Gastrocnemius medialis (tissue), 4 donors: ENCODE data around the gene PRKG1.

Source experiments
- CTCF ChIP-seq, 5 experiments: fragments of 450-650 bp in 3 of 5; fragments of 200-600 bp in 2 of 5; sonication (generic) in 2 of 5; IDR thresholded peaks in 4 of 5; conservative IDR thresholded peaks in 1 of 5; 1 replicate in 4 of 5; 2 replicates in 1 of 5; pipeline ENCODE4 v1.5.1; 2016 to 2019; ENCODE audit warnings: antibody characterized with exemption in 5 of 5, mild to moderate bottlenecking in 3 of 5, moderate library complexity in 3 of 5
- POLR2A ChIP-seq, 2 donors: fragments of 450-650 bp; IDR thresholded peaks; one replicate each; pipeline ENCODE4 v1.6.1; 2017; ENCODE audit warnings: antibody characterized with exemption in 2 of 2, mild to moderate bottlenecking in 2 of 2, moderate library complexity in 2 of 2

- TF ChIP-seq CTCF (IDR thresholded peaks at IDR 0.05 in 4 of 5, conservative IDR thresholded peaks at IDR 0.05 in 1 of 5) = no peak
- TF ChIP-seq POLR2A (IDR thresholded peaks at IDR 0.05) = no peak
Measured at GRCh38 chr10:51075873-51076229, 1.6 kb downstream of the PRKG1 start.
